Mesodermal cell (in vitro differentiated cells): ENCODE measurements around the gene CARNS1.
A peak's percentile ranks its signal among the peaks of the same experiment; 100 is the strongest.

ENCODE experiments used
- H3K27ac ChIP-seq: 2 replicates; pipeline ENCODE4 v1.7.0; 2013; ENCODE audit warnings: mild to moderate bottlenecking, low read depth, low read length, moderate library complexity; ENCODE audit not compliant: severe bottlenecking
- H3K36me3 ChIP-seq: 2 replicates; pipeline ENCODE4 v1.7.1; 2013; ENCODE audit warnings: mild to moderate bottlenecking, low read length, moderate library complexity; ENCODE audit not compliant: control insufficient read depth, insufficient read depth
- H3K4me1 ChIP-seq: one replicate; pipeline ENCODE4 v1.7.1; 2013; ENCODE audit warnings: mild to moderate bottlenecking, low read length; ENCODE audit not compliant: insufficient read depth, control insufficient read depth, poor library complexity, severe bottlenecking
- H3K4me3 ChIP-seq: 2 replicates; pipeline ENCODE4 v1.7.0; 2013; ENCODE audit warnings: low read length, control low read depth, mild to moderate bottlenecking; ENCODE audit not compliant: insufficient read depth, poor library complexity, severe bottlenecking; ENCODE audit errors: extremely low read depth
- H3K9me3 ChIP-seq: 2 replicates; pipeline ENCODE4 v1.7.1; 2013; ENCODE audit warnings: mild to moderate bottlenecking, low read length, moderate library complexity; ENCODE audit not compliant: control insufficient read depth
- WGBS, 2 experiments: methylation state at CpG; one replicate each; pipeline ENCODE4 v1.1.5; 2013; ENCODE audit warnings: missing lambda C conversion rate in 2 of 2; ENCODE audit not compliant: insufficient coverage in 2 of 2; 5-methylcytosine and 5-hydroxymethylcytosine counted together

CARNS1 gene

GRCh38 chr11:67412495-67413179, 2.8 kb upstream of the CARNS1 start:
- Histone ChIP-seq H3K4me1 (peaks cover 3% of the 10 kb centered on the region), H3K27ac (no peak overlapping the region), H3K4me3 (no peak overlapping the region), H3K9me3 (no peaks in the 10 kb centered on the region), H3K36me3 (no peaks in the 10 kb centered on the region)
- WGBS, 2 experiments = 78 to 82% methylated on average over 5 to 8 of the region's 9 CpGs

GRCh38 chr11:67413266-67413849, 2.1 kb upstream of the CARNS1 start:
- Histone ChIP-seq H3K9me3 (no peaks in the 10 kb centered on the region), H3K27ac (no peak overlapping the region), H3K4me1 (peaks cover 3% of the 10 kb centered on the region), H3K36me3 (no peaks in the 10 kb centered on the region), H3K4me3 (no peak overlapping the region)
- WGBS, 2 experiments = 80 to 92% methylated on average over 1 of the region's 2 CpGs

- no peaks in the 10 kb centered on the region for H3K9me3 ChIP-seq
- no peak overlapping the region for H3K4me3 ChIP-seq
- H3K4me1 ChIP-seq = peaks cover 10% of the 10 kb centered on the region
- 84 to 85% methylated on average over 17 to 21 of the region's 21 CpGs for WGBS, 2 experiments
- no peak overlapping the region for H3K27ac ChIP-seq
- no peaks in the 10 kb centered on the region for H3K36me3 ChIP-seq
These were observed 1.2 kb downstream of the CARNS1 start for GRCh38 chr11:67416416-67417335.

GRCh38 chr11:67417425-67417824, 1.9 kb downstream of the CARNS1 start:
- H3K27ac ChIP-seq = no peak overlapping the region
- H3K36me3 ChIP-seq = no peaks in the 10 kb centered on the region
- no peaks in the 10 kb centered on the region for H3K9me3 ChIP-seq
- WGBS, 2 experiments = 92 to 93% methylated on average over 8 to 12 of the region's 12 CpGs
- H3K4me3 ChIP-seq = no peak overlapping the region
- H3K4me1 ChIP-seq = peaks cover 10% of the 10 kb centered on the region

GRCh38 chr11:67418476-67419281, 3.2 kb downstream of the CARNS1 start:
- WGBS, 2 experiments = 92 to 96% methylated on average over 19 to 26 of the region's 26 CpGs
- no peaks in the 10 kb centered on the region for H3K9me3 ChIP-seq
- no peaks in the 10 kb centered on the region for H3K36me3 ChIP-seq
- H3K4me3 ChIP-seq = no peak overlapping the region
- peaks cover 7% of the 10 kb centered on the region for H3K4me1 ChIP-seq
- no peak overlapping the region for H3K27ac ChIP-seq

GRCh38 chr11:67419325-67420049, 4.0 kb downstream of the CARNS1 start:
- 96 to 97% methylated on average over 14 to 16 of the region's 21 CpGs for WGBS, 2 experiments
- Histone ChIP-seq H3K27ac (no peak overlapping the region), H3K36me3 (no peaks in the 10 kb centered on the region), H3K4me3 (no peak overlapping the region), H3K4me1 (peaks cover 7% of the 10 kb centered on the region), H3K9me3 (no peaks in the 10 kb centered on the region)

GRCh38 chr11:67420147-67420645, 4.7 kb downstream of the CARNS1 start:
- H3K4me3 ChIP-seq = peak overlapping the region; percentile 41
- no peaks in the 10 kb centered on the region for H3K36me3 ChIP-seq
- H3K9me3 ChIP-seq = no peaks in the 10 kb centered on the region
- peaks cover 7% of the 10 kb centered on the region for H3K4me1 ChIP-seq
- 48 to 57% methylated on average over 10 to 13 of the region's 15 CpGs for WGBS, 2 experiments
- H3K27ac ChIP-seq = no peak overlapping the region

GRCh38 chr11:67420646-67421429, 5.4 kb downstream of the CARNS1 start:
- Histone ChIP-seq H3K9me3 (no peaks in the 10 kb centered on the region), H3K4me1 (peaks cover 7% of the 10 kb centered on the region), H3K27ac (peak overlapping the region; percentile 41), H3K36me3 (no peaks in the 10 kb centered on the region), H3K4me3 (peak overlapping the region; percentile 41)
- 1 to 2% methylated on average over 70 to 76 of the region's 97 CpGs for WGBS, 2 experiments

- Histone ChIP-seq H3K36me3 (no peaks in the 10 kb centered on the region), H3K9me3 (no peaks in the 10 kb centered on the region), H3K4me3 (peak overlapping the region; percentile 41), H3K4me1 (peaks cover 7% of the 10 kb centered on the region), H3K27ac (no peak overlapping the region)
- 77 to 80% methylated on average over 19 of the region's 22 CpGs for WGBS, 2 experiments
These were observed 6.1 kb downstream of the CARNS1 start for GRCh38 chr11:67421430-67422031.
